ENCODE results near the gene XXYLT1. TPM values are rescaled to one million over a fixed set of nuclear protein-coding genes. Genes with fewer than 3 reads are reported as not detected.

The XXYLT1 gene
- total RNA-seq, 1 experiment from 2014 or later: 23.4 TPM

- peak overlapping the region; percentile 54 for H3K27ac Mint-ChIP-seq
- ATAC-seq: no peak
- DNase-seq (ENCODE audit: low spot score): no peak
- no peak overlapping the region for H3K4me3 Mint-ChIP-seq
- H3K27me3 Mint-ChIP-seq (ENCODE audit: low read depth): no peaks in the 10 kb centered on the region
- no peaks in the 10 kb centered on the region for H3K9me3 Mint-ChIP-seq
- TF ChIP-seq NR2C2 (CRISPR knock-in tag; IDR thresholded peaks at IDR 0.05): no peak
- no peak for TF ChIP-seq ZNF512 (CRISPR knock-in tag; IDR thresholded peaks at IDR 0.05; ENCODE audit: borderline replicate concordance)
- no peak for TF ChIP-seq RELA (CRISPR knock-in tag; IDR thresholded peaks at IDR 0.05; ENCODE audit: borderline replicate concordance)
- peaks cover 13% of the 10 kb centered on the region for H3K4me1 Mint-ChIP-seq
- no peaks in the 10 kb centered on the region for H3K36me3 Mint-ChIP-seq
- ChIA-PET POLR2A (no interaction called here), CTCF (interaction anchor here (0.8 to 1.2 kb wide), 2 partner anchors 20 to 444 kb away, joined by 3 to 4 read pairs; no protein-coding TSS in a partner anchor)
Measured at GRCh38 chr3:195126056-195126605, 144.8 kb downstream of the XXYLT1 start.

DNA sequence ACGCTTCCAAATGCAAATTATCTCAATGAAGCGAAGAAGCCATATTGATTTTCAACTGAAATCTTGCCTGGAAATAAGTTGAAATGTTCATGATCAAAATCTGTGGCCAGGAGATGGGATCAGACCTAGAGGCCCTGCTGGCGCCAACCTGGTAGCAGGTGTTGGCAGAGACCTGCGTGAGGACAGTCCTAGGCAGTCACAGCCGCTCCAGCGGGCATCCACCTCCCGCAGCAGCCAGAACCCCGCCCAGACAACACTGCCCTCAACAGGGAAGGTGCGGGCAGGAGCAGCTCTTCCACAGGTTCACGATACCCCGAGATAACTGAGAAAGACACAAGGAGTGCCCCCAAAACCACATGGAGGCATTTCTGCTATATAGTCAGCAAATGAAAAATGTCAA, 145.3 kb downstream of the XXYLT1 start:
- TF ChIP-seq, protein P1, sequence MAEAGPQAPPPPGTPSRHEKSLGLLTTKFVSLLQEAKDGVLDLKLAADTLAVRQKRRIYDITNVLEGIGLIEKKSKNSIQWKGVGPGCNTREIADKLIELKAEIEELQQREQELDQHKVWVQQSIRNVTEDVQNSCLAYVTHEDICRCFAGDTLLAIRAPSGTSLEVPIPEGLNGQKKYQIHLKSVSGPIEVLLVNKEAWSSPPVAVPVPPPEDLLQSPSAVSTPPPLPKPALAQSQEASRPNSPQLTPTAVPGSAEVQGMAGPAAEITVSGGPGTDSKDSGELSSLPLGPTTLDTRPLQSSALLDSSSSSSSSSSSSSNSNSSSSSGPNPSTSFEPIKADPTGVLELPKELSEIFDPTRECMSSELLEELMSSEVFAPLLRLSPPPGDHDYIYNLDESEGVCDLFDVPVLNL (CRISPR knock-in tag; IDR thresholded peaks at IDR 0.05; ENCODE audit: borderline replicate concordance, low read depth): no peak
- TF ChIP-seq AR (CRISPR knock-in tag; IDR thresholded peaks at IDR 0.05): no peak
- TF ChIP-seq NFYB (CRISPR knock-in tag; conservative IDR thresholded peaks at IDR 0.05; ENCODE audit: low read depth): no peak
- TF ChIP-seq, protein P2, sequence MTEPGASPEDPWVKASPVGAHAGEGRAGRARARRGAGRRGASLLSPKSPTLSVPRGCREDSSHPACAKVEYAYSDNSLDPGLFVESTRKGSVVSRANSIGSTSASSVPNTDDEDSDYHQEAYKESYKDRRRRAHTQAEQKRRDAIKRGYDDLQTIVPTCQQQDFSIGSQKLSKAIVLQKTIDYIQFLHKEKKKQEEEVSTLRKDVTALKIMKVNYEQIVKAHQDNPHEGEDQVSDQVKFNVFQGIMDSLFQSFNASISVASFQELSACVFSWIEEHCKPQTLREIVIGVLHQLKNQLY (CRISPR knock-in tag; IDR thresholded peaks at IDR 0.05): no peak
- TF ChIP-seq RORB (CRISPR knock-in tag; IDR thresholded peaks at IDR 0.05): no peak
- TF ChIP-seq ZNF263 (CRISPR knock-in tag; IDR thresholded peaks at IDR 0.05; ENCODE audit: low read depth): no peak
- TF ChIP-seq USF1 (CRISPR knock-in tag; IDR thresholded peaks at IDR 0.05): no peak
- no peak for TF ChIP-seq GTF2I (CRISPR knock-in tag; conservative IDR thresholded peaks at IDR 0.05)
- TF ChIP-seq ATF1 (CRISPR knock-in tag; IDR thresholded peaks at IDR 0.05): no peak
- DNase-seq (ENCODE audit: low spot score): no peak
- Mint-ChIP-seq H3K4me3 (no peak overlapping the region), H3K9me3 (no peaks in the 10 kb centered on the region), H3K36me3 (no peaks in the 10 kb centered on the region), H3K27me3 (ENCODE audit: low read depth) (no peaks in the 10 kb centered on the region), H3K27ac (peak overlapping the region; percentile 54), H3K4me1 (peaks cover 11% of the 10 kb centered on the region)
- POLR2A ChIA-PET: no interaction called here
- no peak for ATAC-seq
- CTCF ChIA-PET: interaction anchor here (0.8 to 1.2 kb wide), 3 partner anchors 19 to 443 kb away, joined by 3 to 4 read pairs (median 3); no protein-coding TSS in a partner anchor

DNA sequence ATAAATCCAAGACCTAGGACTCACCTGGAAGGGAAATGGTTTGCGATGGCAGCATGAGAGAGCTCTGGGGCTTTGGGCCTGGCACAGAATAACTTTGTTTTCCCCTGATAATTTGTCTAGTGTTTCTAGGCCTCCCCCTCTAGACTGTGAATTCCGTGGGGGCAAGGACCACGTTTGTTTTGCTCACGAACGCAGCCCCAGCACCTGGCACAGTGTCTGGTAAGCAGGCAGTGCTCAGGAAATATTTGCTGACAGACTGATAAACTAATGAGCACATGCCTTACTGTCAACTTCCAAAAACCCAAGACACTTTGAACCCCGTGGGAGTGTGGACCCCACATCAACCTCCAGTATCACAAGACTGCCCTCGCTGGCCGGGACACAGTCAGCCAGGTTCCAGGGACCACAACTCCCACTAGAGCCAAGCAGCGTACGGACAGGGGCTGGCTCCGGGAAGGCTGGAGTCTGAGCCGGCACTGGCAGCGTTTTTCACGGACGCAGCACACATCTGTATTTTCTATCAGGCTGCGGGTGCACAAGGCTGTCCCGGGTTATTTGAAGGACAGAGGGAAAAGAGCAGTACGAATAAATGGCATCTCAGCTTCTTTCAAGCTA, 146.5 kb downstream of the XXYLT1 start:
- no peak overlapping the region for H3K4me3 Mint-ChIP-seq
- ATAC-seq: no peak
- TF ChIP-seq, protein P3, sequence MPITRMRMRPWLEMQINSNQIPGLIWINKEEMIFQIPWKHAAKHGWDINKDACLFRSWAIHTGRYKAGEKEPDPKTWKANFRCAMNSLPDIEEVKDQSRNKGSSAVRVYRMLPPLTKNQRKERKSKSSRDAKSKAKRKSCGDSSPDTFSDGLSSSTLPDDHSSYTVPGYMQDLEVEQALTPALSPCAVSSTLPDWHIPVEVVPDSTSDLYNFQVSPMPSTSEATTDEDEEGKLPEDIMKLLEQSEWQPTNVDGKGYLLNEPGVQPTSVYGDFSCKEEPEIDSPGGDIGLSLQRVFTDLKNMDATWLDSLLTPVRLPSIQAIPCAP (CRISPR knock-in tag; IDR thresholded peaks at IDR 0.05): no peak
- TF ChIP-seq, protein P4, sequence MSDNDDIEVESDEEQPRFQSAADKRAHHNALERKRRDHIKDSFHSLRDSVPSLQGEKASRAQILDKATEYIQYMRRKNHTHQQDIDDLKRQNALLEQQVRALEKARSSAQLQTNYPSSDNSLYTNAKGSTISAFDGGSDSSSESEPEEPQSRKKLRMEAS (CRISPR knock-in tag; IDR thresholded peaks at IDR 0.05): no peak
- TF ChIP-seq IRF2 (CRISPR knock-in tag; IDR thresholded peaks at IDR 0.05; ENCODE audit: borderline replicate concordance, low read depth) (no peak), TEAD1 (CRISPR knock-in tag; IDR thresholded peaks at IDR 0.05) (no peak), KAT7 (CRISPR knock-in tag; IDR thresholded peaks at IDR 0.05; ENCODE audit: borderline replicate concordance) (no peak), GTF2I (CRISPR knock-in tag; conservative IDR thresholded peaks at IDR 0.05) (no peak), ZNF512 (CRISPR knock-in tag; IDR thresholded peaks at IDR 0.05; ENCODE audit: borderline replicate concordance) (no peak), TEAD4 (CRISPR knock-in tag; IDR thresholded peaks at IDR 0.05) (no peak)

More for the DNA sequence above, 146.5 kb downstream of the XXYLT1 start:
- CTCF ChIA-PET: interaction anchor here (1.2 to 1.9 kb wide), 2 partner anchors 18 to 442 kb away, joined by 4 to 9 read pairs; no protein-coding TSS in a partner anchor
- DNase-seq (ENCODE audit: low spot score): no peak
- no peaks in the 10 kb centered on the region for H3K27me3 Mint-ChIP-seq (ENCODE audit: low read depth)
- H3K36me3 Mint-ChIP-seq: no peaks in the 10 kb centered on the region
- peak overlapping the region; percentile 53; the same call in 1 of the 2 replicates for H3K27ac Mint-ChIP-seq
- no peaks in the 10 kb centered on the region for H3K9me3 Mint-ChIP-seq
- POLR2A ChIA-PET: no interaction called here
- peaks cover 16% of the 10 kb centered on the region for H3K4me1 Mint-ChIP-seq

All from WTC11 (cell line).